ENCODE data around the gene ALDH3A1.
A peak's percentile ranks its signal among the peaks of the same experiment; 100 is the strongest.

ALDH3A1 gene

DNA sequence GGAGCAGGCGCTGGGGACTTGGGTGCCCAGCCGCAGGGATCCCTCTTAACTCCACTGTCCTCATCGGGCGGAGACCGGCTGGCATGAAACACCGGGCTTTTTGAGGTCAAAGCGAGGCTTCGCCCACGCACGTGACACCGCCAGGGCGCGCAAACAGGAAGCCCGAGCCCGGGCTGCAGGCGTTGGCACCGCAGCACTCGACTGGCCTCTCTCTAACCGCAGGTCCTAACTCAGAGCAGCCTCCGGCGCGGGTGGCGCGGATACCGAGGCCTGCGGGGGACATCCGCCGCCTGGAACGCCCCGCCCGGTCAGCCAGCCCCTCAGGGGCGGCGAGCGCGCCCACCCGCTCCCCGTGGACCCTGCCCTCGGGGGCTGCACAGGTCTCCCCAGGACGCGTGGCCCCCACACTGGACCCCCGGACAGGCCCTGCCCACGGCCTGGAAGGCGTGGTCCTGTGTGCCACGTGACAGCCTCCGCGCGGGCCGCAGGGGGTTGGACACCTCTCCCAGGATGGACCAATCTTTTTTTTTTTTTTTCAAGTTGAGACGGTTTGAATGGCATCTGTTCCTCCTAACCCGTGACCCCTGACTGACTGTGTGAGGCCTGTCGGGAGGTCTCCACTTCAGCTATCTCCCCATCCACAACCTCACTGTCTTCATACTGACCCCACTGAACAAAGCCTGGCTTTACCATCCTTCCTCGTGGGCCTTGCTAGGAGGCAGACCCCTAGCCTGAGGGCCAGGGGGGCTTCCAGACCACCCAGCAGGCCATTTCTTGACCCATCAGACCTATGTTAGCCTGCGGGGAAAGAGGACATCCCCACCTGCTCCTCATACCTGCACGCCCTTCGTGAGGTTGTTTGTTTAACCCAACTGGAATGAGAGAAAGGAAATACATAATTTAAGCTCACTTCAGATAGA, 23.3 kb downstream of the ALDH3A1 start:
- TF ChIP-seq, protein P1, sequence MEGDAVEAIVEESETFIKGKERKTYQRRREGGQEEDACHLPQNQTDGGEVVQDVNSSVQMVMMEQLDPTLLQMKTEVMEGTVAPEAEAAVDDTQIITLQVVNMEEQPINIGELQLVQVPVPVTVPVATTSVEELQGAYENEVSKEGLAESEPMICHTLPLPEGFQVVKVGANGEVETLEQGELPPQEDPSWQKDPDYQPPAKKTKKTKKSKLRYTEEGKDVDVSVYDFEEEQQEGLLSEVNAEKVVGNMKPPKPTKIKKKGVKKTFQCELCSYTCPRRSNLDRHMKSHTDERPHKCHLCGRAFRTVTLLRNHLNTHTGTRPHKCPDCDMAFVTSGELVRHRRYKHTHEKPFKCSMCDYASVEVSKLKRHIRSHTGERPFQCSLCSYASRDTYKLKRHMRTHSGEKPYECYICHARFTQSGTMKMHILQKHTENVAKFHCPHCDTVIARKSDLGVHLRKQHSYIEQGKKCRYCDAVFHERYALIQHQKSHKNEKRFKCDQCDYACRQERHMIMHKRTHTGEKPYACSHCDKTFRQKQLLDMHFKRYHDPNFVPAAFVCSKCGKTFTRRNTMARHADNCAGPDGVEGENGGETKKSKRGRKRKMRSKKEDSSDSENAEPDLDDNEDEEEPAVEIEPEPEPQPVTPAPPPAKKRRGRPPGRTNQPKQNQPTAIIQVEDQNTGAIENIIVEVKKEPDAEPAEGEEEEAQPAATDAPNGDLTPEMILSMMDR (IDR thresholded peaks at IDR 0.05; ENCODE audit: low read depth, low read length, missing control alignments): no peak
- H3K27me3 ChIP-seq (replicated peaks): no peaks in the 10 kb centered on the region
- H3K36me3 ChIP-seq (replicated peaks): no peaks in the 10 kb centered on the region
- H3K4me3 ChIP-seq (ENCODE audit: low read depth, low read length): peak overlapping the region; percentile 22
- no peak for DNase-seq
- in situ Hi-C loops (cut with HindIII; ENCODE audit: low pct_ligation_motif_present, low sequenced_read_pairs): no loop called here
- H3K27ac ChIP-seq: no peak overlapping the region

DNA sequence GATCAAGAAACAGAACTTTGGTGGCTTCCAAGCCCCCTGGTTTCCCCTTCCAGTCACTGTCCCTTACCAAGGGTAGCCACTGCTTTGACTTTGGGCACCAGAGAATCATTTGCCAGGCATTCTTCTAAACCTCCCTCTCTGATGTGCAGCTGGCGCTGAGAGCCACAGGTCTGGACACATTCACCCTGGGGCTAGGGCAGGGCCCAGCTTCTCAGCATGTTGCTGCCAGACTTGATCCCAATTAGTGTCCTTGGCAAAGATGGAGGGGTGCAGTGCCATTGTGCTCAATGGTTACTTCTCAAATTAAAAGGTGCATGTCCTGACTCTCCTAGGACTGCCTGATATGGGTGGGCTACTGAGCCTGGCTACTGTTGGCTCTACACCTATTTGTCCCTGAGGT, 24.1 kb downstream of the ALDH3A1 start:
- Histone ChIP-seq H3K36me3 (replicated peaks) (no peaks in the 10 kb centered on the region), H3K27ac (no peak overlapping the region), H3K4me3 (ENCODE audit: low read depth, low read length) (no peak overlapping the region), H3K27me3 (replicated peaks) (no peaks in the 10 kb centered on the region)
- TF ChIP-seq, protein P1 (IDR thresholded peaks at IDR 0.05; ENCODE audit: low read depth, low read length, missing control alignments): no peak
- DNase-seq: no peak
- in situ Hi-C loops (cut with HindIII; ENCODE audit: low pct_ligation_motif_present, low sequenced_read_pairs): no loop called here

DNA sequence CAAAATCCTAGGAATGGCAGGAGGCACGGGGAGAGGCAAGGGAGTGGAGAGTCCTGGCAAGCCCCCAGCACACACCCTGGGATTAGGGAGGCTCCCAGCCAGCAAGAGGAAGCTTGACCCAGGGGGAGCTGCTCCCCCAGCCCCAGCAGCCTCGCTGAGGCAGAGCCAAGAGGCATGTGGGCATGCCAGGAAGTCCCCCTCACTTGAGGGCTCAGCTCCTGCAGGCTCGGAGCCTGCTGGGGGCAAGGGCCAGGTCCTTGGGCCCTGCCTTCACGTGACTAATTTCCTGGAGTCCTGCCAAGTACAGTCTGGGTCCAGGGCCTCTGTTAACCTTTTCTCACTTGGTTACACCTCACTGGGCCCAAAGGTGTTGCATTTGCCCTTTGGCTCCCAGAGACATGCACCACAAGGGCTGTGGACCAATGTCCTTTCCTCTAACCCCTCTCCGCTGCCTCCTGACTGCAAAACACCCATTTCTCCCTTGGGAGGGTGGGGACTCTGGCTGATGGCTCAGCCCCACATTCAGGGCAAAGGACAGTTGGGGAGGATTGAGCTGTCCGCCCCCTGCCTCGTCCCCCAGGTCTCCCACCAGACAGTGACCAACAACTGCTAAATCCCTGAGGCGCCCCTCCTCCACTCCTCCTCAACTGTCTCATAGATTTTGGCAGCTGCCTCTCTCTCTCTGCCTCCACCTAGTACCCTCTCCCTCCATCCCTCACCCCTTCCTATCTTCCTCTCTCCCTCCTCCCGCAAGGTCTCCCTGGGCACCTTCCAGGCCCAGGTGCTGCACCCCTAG, 27.3 kb downstream of the ALDH3A1 start:
- no peak for DNase-seq
- no peaks in the 10 kb centered on the region for H3K27me3 ChIP-seq (replicated peaks)
- no peak overlapping the region for H3K27ac ChIP-seq
- TF ChIP-seq, protein P1 (IDR thresholded peaks at IDR 0.05; ENCODE audit: low read depth, low read length, missing control alignments): no peak
- H3K36me3 ChIP-seq (replicated peaks): no peaks in the 10 kb centered on the region
- no peak overlapping the region for H3K4me3 ChIP-seq (ENCODE audit: low read depth, low read length)
- in situ Hi-C loops (cut with HindIII; ENCODE audit: low pct_ligation_motif_present, low sequenced_read_pairs): no loop called here

DNA sequence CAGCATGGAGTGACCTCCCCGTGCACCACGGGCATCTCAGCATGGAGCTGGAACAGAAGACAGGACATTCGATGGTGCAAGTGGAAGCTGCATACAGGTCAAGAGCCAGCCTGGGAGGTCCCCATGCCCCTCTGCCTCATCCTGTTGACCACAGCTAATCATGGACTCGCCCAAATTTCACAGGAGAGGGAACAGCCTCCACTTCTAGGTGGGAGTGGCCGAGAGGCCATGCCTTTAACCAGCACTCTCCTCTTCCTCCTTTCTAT, 28.0 kb downstream of the ALDH3A1 start:
- H3K4me3 ChIP-seq (ENCODE audit: low read depth, low read length): no peak overlapping the region
- TF ChIP-seq, protein P1 (IDR thresholded peaks at IDR 0.05; ENCODE audit: low read depth, low read length, missing control alignments): no peak
- no peak overlapping the region for H3K27ac ChIP-seq
- H3K27me3 ChIP-seq (replicated peaks): no peaks in the 10 kb centered on the region
- in situ Hi-C loops (cut with HindIII; ENCODE audit: low pct_ligation_motif_present, low sequenced_read_pairs): no loop called here
- H3K36me3 ChIP-seq (replicated peaks): no peaks in the 10 kb centered on the region
- no peak for DNase-seq

DNA sequence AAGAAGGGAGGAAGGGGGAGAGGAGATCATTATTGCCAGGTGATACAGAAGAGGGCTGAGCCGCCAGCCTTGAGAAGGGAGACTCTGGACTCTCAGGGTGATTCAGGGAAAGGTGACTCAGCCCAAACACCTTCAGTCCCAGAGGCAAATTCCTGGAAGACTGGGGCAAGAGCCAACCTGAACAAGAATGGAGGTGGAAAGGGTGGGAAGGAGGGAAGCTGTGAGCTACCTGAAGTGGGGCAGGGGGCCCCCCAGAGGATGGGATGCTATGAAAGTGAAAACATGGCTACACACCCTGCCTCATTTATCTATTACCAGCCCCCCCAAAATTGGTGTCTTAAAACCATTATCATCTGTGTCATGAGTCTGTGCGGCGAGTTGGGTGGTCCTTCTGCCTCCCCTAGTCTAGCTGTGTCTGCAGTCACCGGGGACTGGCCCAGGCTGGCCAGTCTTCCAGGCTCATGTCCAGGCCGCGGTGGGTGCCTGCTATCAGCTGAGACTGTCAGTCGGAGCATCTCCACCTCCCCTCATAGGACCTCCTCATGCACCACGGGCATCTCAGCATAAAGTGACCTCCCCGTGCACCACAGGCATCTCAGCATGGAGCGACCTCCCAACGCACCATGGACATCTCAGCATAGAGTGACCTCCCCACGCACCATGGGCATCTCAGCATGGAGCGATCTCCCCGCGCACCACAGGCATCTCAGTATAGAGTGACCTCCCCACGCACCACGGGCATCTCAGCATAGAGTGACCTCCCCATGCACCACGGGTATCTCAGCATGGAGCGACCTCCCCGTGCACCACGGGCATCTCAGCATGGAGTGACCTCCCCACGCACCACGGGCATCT, 28.5 kb downstream of the ALDH3A1 start:
- Histone ChIP-seq H3K27ac (no peak overlapping the region), H3K4me3 (ENCODE audit: low read depth, low read length) (no peak overlapping the region), H3K27me3 (replicated peaks) (no peaks in the 10 kb centered on the region), H3K36me3 (replicated peaks) (no peaks in the 10 kb centered on the region)
- in situ Hi-C loops (cut with HindIII; ENCODE audit: low pct_ligation_motif_present, low sequenced_read_pairs): no loop called here
- TF ChIP-seq, protein P1 (IDR thresholded peaks at IDR 0.05; ENCODE audit: low read depth, low read length, missing control alignments): no peak
- DNase-seq: no peak

Data from brain microvascular endothelial cell (primary cell).